Femur (tissue), 1 donor: ENCODE data around the gene PDE8B.
"Not testable (repeated sequence)": the region's sequence is repeated elsewhere in the genome, so short reads cannot be mapped to it uniquely, and the experiment has no call there.

Experiments used
- DNase-seq: peaks from one replicate; pipeline ENCODE4 v3.0.0-alpha.2; 2017

Gene PDE8B

DNA sequence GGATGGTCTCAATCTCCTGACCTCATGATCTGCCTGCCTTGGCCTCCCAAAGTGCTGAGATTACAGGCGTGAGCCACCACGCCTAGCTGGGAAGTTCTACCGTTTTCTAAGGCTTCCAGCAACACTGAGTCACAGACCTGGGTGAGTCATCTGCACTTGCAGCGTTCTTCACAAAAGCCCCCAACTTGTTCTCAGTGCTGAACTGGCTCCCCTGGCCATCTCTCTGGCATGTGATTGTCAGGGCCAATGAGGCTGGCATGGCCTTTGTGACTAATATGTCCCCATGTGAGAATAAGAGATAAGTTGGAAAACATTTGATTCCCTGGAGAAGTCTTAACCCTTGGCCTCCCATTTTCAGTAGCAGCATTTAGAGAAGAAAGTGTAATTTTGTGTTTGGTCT is 157.3 kb downstream of the PDE8B start:
- no peak for DNase-seq

DNA sequence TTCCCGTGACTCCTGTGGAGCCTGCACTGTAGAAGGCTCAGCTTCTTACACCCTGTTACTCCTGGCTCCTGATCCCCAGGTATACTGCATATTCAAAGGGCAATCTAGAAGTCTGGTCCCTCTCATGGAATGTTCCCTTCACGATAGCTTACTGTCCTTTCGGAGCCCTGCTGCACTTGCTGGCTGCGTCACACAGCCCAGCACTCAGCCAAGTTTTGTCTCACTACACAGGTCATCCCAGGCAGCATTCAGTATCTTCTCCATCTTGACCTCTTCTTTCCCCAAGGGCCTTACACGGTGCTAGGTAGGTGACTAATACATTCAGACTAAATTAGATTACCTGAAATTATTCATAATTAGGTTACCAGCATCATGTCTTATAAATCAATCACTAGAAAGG is 157.9 kb downstream of the PDE8B start:
- no peak for DNase-seq

DNA sequence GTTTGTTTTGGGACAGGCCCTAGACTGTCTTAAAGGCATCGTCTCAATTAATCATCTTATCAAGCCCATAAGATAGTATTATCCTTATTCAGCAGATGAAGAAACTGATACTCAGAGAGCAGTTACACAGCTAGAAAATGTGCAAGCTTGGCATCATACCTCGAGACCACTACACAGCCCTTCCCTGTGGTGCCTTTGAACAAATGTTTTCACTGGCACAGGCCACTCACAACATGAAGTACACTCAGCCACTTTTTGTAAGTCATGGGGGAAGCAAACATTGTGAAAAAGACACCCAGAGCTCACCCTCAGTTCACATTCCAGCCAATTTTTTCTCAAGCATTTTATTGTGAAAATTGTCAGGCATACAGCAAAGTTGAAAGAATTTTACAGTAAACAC is 159.1 kb downstream of the PDE8B start:
- no peak for DNase-seq

DNA sequence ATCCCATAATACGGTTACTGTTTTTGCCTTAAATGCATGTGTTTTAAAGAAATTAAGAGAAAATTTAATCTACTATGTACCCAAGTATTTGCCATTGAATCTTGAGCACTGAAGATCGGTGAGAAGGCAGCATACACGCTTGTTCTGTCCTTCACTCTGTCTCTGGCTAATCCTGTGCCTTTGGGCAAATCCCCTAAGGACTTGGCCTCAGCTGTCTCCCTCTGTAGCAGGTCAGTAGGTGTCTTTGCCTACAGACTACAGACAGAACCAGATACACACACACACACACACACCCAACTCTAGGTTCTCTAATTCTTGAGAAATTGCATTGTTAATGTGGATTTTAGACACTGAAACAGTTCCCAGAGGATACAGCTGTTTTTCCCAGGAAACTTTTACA is 164.2 kb downstream of the PDE8B start:
- DNase-seq: no peak

DNA sequence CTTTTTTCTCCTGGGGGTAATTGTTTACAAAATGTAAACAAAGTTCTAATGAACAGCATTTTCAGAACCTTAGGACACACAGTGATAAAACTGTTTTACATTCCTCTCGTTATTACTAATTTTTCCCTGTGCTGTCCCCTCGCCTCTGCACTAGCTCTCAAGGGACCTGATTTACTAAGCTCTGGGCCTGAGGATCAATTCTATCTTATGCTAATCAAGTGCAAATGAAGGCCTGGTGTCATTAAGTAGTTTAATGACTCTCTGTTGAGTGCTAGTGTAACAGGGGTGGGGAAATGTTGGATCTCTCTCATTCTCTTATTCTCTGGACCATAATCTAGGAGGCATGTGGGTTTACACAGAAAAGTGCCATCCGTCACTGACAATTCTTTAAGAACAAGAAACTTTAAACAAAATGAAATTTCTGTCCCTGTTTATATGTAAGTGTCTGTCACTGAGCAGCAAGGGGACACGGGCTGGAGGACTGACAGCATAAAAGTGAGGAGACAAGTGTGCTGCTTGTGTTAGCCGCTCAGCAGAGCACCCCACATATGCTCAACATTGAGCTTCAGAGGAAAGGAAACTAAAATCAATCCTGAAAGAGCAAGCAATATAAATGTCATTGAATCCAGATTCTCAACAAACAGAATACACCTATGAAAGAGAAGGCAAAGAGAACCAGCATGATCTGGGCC is 166.3 kb downstream of the PDE8B start:
- DNase-seq: no peak

DNA sequence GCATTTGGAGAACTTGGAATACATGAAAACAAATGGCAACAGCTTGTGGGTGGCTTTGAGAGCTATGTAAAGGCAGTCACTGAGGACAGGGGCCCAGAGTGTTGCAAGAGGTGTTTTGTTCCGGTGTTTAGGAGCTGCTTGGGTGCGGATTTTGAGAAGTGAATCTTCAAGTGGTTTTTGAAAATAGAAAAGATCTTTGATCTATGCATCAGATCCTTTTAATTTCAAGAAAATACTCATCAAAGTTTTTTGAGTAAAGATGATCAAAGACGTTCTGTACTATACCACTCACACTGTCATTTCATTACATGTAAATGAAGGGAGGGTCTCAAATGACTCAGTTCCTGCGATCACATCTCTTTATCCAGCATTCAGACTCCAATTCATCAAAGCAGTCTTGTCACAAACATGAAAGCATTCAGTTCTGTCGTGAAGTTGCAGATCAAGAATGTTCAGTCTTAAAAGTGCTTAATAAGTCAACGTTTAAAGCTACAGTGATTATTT is 169.1 kb downstream of the PDE8B start:
- DNase-seq: no peak

DNA sequence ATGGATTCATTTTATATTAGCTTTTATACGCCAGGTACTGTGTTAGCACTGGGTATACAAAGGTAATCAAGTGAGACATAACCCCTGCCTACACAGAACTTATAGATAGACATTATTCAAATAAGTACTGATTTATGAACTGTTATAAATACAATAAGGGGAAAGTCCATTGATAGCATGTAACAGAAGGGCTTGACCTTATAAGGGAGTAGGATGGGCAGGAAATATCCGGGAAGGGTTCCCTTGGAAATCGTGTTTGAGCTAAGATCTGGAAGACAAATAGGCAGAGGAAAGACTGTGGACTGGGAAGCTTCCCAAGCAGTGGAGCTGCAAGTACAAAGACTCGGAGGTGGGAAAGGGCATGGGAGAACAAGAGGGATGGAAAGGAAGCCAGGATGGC is 170.2 kb downstream of the PDE8B start:
- DNase-seq: no peak

DNA sequence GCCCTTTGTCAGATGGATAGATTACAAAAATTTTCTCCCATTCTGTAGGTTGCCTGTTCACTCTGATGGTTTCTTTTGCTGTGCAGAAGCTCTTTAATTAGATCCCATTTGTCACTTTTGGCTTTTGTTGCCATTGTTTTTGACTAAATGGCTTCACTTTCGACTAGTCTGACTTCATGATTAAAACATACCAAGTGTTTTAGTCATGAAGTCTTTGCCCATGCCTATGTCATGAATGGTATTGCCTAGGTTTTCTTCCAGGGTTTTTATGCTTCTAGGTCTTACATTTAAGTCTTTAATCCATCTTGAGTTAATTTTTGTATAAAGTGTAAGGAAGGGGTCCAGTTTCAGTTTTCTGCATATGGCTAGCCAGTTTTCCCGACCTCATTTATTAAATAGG is 172.9 kb downstream of the PDE8B start:
- not testable (repeated sequence) for DNase-seq

DNA sequence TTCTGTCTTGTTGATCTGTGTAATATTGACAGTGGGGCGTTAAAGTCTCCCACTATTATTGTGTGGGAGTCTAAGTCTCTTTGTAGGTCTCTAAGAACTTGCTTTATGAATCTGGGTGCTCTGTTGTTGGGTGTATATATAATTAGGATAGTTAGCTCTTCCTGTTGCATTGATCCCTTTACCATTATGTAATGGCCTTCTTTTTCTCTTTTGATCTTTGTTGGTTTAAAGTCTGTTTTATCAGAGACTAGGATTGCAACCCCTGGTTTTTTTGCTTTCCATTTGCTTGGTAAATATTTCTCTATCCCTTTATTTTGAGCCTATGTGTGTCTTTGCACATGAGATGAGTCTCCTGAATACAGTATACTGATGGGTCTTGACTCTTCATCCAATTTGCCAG is 175.9 kb downstream of the PDE8B start:
- not testable (repeated sequence) for DNase-seq

DNA sequence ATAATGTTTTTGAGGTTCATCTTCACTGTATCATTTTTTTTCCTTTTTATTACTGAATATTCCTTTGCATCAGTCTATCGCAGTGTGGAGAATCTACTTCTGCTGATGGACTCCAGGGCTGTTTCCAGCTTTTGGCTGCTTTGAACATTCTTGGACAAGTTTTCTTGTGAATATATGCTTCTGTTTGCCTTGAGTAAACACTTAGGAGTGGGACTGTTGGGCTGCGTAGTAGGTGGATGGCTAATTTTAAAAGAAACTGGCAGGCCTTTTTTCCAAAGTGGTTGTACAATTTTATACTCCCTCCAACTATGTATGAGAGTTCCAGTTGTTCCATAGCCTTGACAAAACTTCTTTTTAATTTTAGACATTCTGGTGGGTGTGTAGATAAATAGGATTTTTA is 179.3 kb downstream of the PDE8B start:
- DNase-seq: no peak

DNA sequence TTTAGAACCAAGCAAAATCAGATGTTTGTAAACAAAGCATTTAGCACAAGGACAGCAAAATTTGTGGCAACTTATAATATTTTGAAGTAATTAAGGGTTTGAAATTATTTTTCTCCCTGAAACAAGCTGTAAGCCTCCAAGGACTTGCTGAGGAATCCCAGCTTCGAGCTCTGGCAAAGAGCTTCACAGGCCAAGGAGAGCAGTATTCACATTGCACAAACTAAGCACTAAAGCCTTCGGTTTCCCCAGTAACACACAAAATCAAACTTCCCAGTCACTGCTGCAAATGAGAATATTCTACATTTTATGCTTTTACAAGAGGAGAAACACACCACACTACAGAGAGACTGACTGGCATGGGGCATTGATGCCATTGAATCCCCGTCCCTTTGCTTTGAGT is 179.7 kb downstream of the PDE8B start:
- DNase-seq: no peak

DNA sequence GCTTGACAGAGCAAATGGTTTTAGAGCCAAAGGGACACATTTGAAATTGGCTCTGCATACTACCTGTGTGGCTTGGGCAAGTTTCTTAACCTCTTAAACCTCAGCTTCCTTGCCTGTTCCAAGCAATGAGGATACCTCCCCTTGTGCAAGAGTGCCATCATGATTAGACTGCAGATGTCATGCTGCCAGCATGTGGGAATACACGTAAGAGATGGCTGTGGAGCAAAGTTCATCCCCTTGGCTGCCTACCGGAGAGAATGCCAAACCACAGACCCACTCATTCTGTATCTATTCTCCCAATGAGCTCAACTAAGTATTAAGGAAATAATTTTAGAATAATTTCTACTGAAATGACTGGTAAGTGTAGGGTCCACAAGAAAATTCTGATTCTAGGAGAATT is 180.3 kb downstream of the PDE8B start:
- DNase-seq: no peak

DNA sequence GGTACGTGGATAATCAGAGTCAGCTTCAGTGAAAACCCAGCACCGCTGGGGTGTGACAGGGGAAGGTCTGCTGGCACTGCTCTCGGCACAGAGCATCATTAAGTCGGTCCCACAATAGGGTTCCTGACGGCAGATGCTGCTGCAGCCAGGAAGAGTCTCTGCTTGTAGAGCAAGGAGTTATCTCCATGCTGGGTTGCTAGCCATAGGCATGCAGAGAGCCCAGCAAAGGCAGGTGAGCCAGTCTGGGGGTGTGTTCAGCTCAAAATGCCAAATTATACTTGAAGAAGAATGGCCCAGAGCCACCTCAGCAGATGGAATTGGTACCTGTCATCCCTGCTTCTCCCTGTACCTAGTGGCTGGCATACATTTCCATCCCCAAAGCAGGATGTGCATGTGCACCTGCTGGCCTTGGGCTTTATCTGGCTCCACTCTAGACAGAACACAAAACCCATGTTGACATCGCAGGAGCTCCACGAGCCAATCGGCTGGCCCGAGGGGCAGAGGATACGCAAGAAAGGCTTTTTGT is 180.8 kb downstream of the PDE8B start:
- no peak for DNase-seq

DNA sequence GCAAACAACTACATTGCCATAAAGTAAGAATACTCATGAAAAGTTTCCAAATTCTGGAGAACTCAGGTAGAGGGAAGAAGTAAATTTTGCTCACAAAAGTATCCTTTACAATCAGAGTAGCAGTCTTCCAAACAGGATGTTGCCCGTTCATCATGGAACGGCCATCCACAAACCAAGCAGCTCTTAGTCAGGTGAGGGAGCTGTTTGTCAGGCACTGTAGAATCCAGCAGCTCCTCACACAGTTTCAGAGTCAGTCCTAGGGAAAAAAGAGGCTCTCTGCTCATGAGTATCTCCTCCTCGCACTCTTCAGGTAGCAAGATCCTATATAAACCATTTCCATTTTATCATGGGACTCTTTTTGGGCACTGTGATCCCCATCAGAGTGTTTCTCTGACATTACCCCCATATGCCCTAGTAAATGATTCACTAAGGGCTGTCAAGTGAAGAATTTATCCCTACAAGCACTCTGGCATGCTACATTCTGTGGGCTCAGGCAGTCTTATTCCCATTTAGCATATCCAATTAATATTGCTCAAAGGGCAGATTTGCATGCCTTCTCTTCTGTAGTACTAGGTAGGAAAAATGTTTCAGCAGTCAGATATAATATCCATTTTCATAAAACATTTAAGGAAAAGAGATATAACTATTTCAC is 183.7 kb downstream of the PDE8B start:
- DNase-seq: no peak

DNA sequence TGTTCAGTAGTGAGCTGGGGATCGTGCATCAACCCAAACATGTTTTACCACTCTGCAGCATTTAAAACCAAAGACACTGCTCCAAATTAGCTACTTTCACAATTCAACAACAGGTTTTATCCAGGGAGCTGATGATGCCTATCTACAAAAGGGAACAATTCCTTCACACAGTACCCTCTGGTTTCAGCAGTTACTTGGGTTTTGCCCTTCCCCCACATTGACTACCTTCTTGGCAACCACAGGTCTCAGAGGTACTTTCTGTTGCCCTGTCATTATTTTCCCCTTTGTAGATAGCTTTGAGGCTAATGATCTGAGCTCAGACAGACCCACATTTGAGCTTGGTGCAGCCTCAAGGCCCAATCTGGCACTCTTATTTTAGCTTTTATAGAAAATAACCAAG is 185.5 kb downstream of the PDE8B start:
- DNase-seq: no peak

DNA sequence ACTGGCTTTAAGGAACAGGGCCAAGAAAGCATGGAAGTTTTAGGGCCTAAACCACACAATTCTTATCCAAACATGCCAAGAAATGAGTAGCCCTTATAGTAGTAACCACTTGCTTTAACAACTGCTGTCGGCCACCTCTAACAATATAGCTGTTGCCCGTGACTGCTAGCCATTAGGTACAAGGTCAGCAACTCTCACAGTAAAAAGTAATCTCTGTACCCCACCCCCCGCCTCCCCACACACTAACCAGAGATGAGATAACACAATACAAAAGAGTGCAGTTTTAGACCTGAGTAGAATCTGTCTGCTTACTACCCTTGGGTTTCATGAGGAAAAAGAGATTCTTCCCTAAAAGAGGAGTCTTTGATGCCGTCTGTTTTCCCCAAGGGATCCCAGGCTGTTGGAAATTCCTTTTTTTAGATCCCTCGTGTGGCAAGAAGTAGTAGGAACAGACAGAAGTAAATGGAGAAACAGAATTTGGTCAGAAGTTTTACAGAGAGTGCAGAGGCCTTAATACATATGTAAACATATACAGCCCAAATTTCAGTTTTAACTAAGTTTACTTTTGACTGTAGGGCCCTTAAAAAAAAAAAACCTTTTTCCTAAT is 187.3 kb downstream of the PDE8B start:
- no peak for DNase-seq

DNA sequence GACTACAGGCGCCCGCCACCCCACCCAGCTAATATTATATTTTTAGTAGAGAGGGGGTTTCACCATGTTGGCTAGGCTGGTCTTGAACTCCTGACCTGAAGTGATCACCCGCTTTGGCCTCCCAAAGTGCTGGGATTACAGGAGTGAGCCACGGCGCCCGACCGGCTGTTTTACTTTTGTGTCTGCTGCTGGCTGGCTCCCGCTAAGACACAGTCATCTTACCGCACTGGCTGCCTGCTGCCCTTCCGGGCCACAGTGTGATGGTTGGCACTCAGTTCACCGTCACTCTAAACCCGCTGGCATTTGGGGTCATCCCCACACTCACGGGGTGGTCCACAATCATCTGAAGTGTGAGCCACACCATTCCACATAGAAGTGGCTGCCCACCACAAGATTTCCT is 188.0 kb downstream of the PDE8B start:
- DNase-seq: no peak

DNA sequence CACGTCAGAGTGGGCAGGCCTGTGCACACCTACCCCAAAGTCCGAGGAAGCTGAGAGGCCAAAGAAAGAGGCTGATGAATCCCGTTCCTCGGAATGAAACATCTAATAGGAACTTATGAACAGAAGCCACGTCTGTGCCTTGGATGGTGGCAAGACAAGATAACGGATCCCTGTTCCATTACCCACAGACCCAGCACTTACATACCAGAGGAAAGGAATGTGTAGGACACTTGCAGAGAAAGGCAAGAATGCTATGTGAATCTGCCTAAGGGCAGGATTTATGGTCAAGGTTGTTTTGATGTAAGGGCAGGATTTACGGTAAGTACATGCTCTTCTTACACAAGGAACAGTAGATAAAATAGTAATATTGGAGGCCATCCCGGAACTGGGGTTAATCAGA is 188.4 kb downstream of the PDE8B start:
- no peak for DNase-seq

DNA sequence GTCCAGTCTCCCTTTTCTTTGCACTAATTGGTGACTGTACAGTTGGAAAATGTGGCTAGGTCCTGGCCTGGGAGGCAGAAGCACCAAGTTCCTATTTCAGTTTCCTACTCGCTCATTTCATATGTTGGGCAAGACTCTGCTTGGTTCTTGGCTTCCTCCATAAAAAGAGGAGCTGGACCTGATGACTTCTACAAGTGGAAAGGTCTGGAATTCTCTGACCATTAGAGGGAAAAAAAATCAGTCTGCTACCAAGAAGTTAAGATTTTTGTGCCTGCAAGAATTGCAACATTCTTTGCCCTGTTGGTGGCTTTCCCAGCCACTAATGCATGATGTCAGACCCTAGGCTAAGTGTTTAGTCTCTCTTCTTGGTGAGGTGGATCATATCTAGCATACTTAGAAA is 190.2 kb downstream of the PDE8B start:
- DNase-seq: no peak

DNA sequence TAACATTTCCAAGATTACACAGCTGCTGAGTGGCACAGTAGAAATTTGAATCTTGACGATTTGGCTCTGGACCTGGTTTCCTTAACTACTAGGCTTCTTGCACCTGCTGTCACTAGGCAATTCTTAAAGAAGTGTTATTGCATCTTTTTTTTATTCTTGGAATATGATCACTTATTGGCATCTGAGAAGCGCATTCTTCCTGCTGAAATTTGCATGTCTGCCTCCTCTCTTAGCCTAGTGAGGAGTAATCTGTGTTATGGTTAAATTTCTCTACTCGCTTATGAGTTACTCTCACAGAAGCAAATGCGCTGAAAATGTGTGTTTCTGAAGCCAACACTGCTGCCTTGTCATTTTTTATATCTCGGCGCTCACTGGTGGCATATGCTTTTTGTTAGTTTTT is 192.3 kb downstream of the PDE8B start:
- DNase-seq: no peak

DNA sequence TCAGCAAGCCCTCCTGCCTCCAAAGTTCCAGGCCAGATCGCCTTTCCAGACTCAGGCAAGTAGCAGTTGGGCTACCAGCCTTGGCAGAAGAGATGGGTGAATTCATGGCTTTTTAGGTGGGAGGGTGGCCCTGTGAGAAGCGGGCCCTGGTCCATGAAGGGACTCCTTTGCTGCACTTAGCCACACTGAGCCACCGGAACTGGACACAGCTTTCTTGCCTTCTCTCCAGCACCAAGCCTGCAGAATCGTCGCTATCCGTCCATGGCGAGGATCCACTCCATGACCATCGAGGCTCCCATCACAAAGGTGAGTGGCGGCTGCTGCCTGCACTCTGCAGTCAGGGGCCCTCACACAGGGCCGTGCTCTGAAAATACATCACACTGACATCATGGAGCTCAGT is 196.7 kb downstream of the PDE8B start:
- no peak for DNase-seq

DNA sequence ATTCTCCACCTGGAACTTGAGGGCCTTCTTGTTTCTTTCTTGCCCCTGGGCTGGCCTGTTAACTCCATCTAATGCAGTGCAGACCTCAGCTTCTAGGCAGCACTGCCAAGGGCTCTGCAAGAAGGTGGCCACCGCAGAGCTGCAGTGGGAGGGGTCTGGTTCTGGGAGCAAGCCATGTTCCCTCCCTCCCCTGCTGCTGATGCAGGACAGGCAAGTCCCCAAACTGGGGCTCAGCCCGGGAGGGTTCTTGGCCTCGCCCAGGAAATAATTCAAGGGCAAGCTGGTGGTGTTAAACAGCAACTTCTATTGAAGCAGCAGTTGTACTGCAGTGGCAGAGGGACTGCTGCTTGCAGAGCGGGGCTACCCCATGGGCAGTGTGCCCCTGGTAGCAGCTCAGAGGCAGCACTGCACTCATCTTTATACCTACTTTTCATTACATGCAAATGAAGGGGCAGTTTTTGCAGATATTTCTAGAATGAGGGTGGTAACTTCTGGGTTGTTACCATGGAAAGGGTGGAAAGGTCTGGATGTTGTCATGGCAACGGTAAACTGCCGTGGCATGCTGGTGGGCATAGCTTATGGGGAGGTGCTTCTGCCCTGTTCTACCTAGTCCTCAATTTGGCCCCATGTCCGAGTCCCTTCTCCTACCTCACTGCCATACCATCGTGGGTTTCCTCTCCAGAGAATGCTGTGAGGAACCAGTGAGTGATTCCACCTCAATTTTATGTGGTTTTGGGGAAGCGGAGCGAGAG is 199.6 kb downstream of the PDE8B start:
- no peak for DNase-seq

DNA sequence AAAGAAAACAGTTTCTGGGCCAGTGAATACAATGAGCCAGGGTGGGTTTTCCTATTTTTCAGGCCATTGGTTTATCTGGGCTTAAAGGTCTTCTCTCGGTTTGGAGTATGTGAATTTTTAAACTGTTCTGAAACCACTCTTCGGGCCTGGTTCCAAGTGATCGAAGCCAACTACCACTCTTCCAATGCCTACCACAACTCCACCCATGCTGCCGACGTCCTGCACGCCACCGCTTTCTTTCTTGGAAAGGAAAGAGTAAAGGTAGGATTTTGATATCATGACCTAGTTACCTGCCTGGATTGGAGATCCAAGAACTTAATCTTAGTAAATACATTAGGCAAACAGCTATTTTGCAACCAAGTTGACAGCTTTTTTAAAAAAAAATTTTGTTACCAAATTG is 202.6 kb downstream of the PDE8B start:
- no peak for DNase-seq
